ENCODE results near the gene BCAS1.

Gene BCAS1

DNA sequence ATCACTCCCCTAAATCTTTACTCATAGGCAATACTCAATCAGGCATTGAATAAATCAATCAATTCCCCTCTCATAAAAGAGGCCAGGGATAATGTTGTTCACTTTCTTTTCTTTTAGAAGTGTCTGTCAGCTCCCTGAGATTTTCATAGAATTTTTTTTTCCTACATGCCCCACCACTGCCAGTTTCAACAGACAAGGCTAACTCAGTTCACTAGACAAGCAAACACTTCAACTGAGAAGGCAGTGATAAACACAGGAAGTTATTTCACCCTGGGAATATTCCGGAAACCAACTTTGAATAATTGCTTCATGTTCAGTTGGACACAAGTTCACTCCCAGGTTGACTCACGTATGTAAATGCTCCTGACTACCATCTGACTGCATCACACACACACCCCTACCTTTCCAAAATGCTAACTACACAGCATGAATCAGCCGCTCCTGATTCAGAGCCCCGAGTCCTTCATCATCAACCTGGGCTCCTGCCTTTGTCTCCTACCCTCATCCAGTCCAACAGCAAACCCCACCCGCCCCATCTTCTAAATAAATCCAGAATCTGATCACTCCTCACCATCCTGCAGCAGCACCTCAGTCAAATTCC is 143.9 kb downstream of the BCAS1 start:
- no peak for DNase-seq (ENCODE audit: low spot score)

DNA sequence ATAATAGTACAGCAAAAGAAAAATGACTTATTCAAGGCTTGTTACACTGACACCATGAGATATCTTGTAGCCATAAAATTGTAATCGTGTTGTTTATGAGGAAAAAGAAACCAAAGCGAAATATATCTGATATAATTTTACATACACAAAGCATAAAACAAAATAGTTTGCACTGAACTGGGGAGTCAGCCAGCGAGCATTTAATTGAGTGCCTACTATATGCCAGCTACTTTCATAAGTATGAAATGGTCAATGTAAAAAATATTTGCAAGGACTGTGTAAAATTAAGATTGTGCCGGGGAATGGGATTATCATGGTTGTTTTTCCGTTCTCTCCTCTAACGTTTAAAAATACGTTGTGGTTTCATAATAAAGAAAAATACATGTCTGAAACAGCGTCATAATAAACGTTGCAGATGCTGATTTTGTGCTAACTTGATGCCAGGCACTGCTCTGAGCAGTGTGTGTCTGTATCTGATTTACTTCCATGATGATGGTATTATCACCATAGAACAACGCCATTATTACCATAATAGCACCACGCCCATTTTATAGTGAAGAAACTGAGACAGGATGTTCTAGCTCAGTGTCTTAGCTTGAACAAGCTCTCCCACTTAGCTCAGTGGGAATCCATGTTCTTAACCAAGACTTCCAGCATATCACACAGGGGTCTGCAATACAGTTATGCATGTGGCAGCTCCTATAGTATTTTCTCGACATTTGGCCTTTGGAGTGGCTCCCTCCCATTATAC is 144.6 kb downstream of the BCAS1 start:
- no peak for DNase-seq (ENCODE audit: low spot score)

DNA sequence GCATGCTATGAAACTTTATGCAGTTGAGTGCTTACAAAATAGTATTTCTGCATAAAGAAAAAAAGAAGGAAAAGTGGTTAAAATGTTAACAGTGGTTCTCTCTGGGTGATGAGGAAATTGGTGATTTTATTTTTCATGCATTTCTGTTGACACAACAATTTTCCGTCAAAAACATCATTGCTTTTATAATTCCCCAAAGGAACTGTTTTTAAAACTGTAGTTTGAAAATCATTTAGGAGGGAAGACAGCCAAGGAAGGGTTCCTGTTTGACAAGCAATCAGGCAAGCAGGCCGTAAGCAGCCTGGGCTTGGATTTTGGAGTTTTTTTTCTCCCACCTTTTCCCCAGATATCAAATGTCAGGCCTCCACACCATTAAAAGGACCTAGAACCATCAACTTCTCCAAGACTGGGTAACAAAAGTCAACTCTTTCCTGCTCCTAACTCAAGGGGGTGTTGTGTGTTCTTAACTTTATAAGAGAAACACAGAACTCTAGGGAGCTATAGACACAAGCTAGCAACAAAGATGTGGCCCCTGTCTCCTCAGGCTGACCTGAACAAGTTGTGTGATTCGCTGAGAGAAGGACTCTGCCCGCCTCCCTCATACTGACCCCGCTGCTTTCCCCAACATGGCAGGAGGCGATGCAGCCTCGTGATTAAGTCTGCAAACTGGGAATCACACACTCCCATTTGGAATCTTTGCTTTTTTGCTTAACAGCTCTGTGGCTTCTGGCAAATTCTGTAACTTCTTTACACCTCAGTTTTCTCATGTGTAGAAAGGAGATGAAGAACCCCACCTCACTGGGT is 146.6 kb downstream of the BCAS1 start:
- DNase-seq (ENCODE audit: low spot score): no peak

DNA sequence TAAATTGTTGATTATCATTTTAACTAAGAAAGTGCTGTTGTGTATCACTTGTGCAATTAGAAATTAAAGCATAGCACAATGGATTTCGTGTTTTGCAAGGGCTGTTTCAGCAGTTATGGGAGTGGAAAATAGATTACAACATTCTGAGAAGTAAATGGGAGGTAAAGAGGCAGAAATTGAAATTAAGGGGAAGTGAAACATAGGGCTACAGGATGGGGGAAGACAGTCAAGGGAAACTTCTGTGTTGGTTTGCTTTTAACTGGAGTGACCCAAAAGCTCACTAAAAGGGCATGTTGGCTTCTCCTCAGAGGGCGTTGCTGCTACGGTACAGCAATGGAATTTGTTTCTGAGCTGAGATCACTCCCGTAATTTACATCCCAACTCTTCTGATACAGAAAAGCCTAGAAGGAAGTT is 147.5 kb downstream of the BCAS1 start:
- DNase-seq (ENCODE audit: low spot score): peak; percentile 71

DNA sequence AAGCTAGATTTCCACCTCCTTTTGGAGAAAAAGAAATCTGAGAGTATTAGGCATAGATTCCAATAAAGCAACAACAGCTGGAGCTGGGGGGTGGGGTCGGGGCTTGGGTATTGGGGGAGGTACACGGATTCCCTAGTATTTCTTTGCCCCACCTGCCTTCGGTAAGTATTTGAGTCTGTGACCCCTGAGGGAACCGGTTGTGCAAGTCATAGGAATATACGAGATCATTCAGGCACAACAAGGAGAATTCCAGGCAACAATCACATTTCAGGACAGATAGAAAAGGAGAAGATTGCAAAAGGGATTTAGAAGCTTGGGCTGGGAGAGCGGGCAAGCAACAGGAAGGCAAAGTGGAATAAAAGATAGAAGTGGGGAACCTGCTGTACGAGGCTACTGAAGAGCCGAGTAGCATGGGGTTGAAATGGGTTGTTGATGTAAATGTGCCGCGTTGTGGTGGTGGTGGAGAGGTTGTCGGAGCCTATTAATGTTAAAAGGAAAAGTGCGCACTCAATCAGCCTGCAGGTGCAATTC is 148.9 kb downstream of the BCAS1 start:
- DNase-seq (ENCODE audit: low spot score): no peak

DNA sequence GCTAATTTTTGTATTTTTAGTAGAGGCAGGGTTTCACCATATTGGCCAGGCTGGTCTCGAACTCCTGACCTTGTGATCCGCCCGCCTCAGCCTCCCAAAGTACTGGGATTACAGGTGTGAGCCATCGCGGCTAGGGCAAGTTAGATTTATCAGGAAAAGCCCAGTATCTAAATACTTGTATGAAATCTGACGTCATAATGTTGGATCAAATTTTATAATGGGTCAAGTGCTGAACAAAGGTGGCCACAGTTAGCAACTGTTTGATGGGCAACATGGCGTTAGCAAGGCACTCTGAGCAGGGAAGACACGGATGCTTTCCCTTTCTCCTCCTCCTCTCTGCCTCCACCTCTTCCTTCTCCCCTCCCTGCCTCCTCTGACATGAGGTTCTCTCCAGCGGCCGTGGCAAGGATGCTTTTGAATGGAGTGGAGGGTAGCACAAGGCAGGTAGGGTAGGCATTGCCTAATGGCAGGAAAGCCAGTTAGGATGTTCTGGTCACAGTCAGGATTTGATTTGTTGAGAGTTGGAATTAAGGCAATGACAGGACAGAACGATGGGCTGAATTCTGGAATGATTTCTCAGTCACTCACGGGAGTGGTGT is 149.6 kb downstream of the BCAS1 start:
- DNase-seq (ENCODE audit: low spot score): no peak

DNA sequence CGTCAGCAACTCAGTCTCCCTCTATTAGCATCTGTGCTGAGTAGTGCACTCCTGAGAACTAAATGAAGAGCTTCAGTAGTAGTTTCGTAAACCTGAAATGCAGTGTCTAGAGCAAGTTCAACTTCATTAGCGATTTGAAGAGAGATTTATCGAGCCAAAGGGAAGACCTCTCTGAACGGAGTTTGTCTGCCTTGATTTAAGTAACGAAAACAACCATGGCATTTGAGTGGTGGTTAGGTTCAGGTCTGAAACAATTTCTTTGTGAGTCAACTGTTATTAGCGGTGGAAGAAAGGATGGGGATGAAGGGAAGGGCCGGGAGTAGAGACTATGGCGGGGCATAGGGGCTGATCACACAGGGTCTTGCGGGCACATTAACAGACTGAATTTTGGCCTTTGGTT is 150.5 kb downstream of the BCAS1 start:
- DNase-seq (ENCODE audit: low spot score): no peak

DNA sequence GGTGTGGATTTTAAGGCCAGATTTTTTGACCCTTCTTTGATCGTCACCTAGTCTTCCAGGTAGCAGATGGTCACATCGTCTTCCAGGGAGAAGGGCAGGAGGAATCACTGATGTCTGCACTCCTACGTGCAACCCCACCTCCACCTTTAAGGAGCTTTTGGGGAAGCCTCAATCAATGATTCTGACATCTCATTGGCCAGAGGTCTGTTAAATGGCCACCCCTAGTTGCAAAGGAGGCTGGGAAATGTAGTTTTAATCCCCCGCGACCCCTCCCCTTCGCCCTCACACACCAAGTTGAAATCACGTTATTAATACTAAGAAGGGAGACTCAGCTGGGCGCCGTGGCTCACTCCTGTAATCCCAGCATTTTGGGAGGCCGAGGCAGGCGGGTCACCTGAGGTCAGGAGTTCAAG is 151.4 kb downstream of the BCAS1 start:
- DNase-seq (ENCODE audit: low spot score): no peak

DNA sequence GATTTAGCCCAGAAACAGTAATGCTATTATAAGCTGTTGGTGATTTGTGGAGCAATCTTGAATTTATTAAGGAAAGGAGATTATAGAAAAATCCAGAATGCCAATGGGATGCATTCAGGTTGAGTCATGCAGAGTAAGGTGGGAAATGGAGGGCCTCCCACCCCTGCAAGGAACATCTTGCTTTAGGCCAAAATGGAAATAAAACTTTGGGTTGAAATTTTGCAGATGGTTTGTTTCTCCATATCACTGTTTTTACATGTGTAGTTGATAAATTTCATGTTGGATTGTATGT is 152.4 kb downstream of the BCAS1 start:
- no peak for DNase-seq (ENCODE audit: low spot score)

DNA sequence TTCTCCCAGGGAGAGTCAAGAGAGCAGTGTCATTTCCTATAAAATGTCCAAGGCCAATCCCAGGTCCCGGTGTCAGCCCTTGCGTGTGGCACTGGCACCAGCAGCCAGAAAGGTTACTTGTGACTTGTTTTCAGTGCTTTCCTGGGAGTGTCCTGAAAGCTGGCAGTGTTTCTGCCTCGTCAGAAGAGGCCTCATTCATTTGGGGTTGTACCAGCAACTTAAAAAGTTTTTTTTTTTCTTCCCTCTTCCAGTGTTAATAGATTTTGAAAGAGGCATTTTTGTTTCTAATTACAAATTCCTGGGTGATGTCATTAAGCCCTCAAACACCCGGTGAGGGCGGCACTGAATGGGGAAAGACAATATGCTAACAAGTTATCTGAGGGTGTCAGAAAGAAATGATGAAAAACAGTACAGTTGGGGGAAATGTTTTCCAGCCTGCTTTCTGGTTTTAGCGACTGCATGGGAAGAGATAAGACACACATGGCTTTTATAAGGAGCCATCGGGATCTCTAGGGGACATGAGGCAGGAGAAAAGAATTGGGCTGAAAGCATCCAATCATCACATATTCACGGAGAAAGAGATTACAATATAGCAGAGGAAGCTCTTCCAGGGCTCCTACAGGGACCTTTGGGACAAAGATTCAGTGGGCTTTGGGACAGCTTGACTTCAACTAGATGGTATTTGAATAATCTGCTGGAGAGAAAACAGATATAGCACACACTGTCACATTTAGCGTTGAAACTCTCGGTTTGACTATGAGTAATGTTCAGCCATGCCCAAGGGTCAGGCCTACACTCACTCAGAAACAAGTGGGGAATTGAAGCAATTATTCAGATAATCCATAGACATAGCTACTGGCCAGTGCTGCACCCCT is 153.0 kb downstream of the BCAS1 start:
- peak; percentile 49 for DNase-seq (ENCODE audit: low spot score)

DNA sequence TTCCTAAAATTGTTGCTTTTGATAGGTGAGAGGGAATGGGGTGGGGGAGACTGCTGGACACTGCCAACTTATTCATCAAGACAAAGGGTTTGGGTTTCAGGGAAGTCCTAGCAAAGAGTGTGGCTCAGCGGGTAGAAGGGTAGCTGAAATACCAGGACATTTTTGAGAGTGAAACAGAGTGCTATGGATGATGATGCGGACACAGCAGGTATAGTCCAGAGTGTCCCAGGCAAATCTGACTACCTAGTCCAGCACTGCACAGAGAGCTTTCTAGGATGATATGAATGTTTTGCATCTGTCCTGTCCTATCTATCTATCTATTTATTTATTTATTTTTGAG is 154.3 kb downstream of the BCAS1 start:
- DNase-seq (ENCODE audit: low spot score): no peak

DNA sequence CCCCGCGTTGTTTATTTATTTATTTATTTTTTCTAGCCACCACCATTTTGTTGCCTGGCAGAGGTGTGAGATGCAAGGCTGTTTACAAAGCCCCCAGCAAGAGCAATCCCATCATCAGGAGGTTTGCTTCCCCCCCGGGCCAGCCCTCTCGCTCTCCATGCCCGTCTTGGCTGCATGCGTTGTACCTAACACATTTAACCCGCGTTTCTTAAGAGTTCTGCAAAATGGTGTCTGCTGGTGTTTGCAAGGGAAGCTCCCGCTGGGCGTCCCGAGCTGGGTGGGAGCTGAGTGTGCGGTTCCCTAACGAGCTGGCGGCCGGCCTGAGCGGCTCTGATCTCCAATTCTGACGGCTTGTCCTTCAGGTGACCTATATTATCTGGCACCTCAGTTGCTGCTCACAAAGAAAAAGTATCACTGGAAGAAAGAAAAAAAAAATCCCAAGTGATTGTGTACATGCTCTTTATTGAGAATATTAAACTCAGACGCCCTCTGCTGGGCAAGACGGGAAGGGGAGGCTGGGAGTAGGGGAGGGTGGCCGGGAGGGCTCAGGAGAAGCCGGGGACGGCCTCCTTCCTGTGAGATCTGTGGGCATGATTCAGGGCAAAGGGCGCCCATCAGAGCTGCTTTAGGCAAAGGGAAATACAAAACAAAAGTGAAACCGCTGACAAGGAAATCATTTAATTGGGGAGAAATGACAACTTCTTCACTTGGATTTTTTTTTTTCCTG is 154.8 kb downstream of the BCAS1 start:
- DNase-seq (ENCODE audit: low spot score): peak; percentile 96

DNA sequence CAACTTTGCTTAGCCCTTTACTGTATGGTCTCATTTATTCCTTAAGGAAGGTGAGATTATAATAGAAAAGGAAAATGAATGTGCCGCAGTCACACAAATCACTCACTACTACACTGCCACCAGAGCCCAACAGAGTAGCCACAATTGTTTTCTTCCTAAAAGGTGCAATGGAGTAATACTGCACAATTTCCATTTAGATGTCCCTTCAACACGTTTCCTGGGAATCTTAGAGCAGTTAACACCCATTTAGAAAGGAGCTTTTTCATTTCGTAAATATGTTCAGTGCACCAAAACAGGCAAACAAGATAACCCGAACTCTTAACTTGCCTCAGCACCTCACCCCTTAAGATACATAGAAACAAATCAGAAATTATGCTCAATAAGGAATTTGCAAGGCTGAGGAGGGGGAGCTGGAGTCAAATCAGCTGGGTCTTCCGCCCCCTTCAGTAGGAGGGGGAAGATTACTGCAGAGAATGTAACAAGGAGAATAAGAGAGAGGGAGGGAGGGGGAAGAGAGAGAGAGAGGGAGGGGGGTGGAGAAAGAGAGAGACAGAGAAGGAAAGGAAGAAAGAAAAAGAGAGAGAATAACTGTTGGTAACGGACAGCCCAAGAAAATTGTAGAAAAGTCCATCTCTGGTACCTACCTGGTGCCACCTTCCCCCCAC is 155.5 kb downstream of the BCAS1 start:
- peak; percentile 42 for DNase-seq (ENCODE audit: low spot score)

DNA sequence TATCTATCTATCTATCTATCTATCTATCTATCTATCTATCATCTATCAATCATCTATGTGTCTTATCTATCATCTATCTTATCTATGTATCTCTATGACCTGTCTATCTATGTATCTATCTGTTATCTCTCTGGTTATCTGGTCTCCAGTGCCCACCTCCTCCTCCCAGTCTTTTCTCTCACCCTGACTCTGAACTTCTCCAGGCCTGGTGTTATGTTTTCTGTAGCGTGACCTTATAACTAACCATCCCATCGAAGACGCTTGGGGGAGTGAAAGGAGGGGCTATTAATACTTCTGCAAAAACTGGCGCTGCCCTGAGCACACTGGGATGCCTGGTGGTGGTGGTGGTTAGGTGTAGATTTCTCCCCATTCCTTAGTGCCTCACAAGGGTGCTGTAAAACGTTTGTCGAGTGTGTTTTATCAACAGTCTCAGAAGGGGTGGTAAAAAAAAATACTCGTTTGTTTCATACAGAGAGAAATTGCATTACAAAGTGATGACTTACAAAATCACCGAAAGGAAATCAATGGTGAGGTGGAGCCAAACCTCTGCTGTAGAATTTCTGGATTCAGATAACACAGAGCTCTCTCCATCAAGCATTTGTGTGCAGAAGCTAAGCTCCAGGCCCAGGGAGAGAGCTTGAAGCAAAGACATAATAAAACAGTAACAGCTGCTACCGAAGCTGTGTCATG is 156.2 kb downstream of the BCAS1 start:
- no peak for DNase-seq (ENCODE audit: low spot score)

DNA sequence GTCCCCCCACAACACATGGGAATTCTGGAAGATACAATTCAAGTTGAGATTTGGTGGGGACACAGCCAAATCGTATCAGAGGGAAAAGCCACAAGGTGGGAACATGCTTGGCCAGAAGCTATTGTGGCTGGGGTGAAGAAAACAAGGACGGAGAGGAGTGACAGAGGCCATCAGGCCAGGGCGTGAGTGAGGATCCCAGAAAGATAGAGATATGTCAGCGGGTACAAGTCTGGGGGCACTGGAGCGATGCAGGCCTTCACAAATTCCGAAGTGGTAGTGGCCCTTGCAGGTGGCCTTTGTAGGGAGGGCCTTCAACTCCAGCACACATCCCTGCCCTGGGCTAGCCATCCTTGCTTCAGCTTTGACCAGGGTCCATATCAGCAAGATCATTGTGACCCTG is 159.1 kb downstream of the BCAS1 start:
- no peak for DNase-seq (ENCODE audit: low spot score)

DNA sequence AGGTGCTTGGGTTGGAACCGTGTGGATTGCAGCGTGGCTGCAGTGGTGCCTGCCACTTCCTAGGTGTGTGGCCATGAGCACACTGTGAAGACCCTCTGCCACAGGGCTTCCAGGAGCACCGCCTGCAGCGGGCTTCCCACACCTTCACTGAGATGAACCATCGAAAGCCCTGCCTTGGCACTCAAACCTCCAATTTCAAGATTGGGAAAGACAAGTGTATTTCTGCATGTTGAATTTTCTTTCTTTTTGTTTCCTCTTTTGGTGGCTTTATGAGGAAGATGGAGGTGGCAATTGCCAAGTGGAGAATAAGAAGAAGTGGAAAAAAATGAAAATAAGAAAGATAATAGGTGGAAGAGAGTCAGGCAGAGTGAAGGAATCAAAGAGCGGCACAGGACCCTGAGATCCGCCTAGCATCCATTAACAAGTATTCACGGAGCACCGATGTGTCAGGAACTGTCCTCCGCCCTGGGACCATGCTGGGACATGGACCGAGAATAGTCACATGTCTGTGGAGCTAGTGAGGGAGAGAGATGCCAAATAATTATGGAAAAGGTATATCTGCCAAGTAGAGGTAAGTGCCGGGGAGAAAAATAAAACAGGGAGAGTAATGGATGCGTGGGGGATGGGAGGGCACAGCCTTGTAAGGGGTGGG is 159.9 kb downstream of the BCAS1 start:
- DNase-seq (ENCODE audit: low spot score): no peak

DNA sequence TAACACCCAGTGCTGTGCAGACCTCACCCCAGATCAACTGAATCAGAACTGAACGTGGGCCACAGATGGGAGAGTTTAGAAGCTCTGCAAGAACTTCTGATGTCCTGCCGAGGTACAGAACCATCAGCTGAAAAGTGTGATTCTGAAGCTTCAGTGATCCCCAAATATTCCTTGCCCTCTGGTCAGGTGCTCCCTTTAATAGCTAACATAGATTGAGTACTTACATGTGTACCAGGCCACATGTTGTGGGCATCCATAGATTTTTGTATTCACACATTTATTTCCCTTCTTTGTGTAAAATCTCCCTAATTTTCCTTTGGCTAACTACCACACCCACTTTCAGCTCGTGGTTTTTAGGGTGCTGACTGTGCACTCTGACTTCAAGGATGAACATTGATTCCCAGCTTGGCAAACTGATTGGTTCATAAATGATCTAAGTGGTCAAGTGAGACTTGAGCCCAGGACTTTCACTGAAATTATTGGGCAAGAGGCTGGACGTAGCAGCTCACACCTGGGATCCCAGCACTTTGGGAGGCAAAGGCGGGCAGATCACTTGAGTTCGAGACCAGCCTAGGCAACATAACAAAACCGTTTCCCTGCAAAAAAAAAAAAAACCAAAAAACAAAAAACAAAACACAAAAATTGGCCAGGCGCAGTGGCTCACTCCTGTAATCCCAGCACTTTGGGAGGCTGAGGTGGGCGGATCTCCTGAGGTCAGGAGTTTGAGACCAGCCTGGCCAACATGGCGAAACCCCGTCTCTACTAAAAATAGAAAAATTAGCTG is 162.2 kb downstream of the BCAS1 start:
- no peak for DNase-seq (ENCODE audit: low spot score)

DNA sequence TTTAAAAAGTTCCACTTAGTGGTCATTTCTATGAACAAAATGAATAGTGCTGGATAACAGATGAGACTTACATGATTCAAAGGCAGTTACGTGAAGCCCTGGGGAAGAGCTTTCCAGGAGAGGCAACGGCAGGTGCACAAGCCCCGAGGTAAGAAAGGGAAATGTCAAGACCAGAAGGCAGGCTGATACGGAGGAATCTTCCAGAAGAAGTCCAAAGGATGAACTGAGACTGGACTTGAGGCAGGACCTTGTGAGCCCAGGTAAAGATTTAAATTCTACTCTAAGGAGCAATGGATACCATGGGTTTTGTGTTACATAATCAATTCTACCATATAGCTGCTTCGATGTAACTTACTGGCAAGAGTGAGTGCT is 164.6 kb downstream of the BCAS1 start:
- DNase-seq (ENCODE audit: low spot score): no peak
